GM12878 (cell line): ENCODE data around the gene MYNN. TPM values are rescaled to one million over a fixed set of nuclear protein-coding genes. Genes with fewer than 3 reads are reported as not detected.

Experiments used
- ATAC-seq: fragments of 200-7000 bp; cut with Tn5 transposase; 3 replicates; pipeline ENCODE4 v1.9.1; 2020; ENCODE audit warnings: mild to moderate bottlenecking, moderate library complexity
- BruUV-seq: library from RNA; stranded (reverse); fragments of 400-500 nt; replicated peaks from 2 replicates; lab custom pipeline; 2021; lab: Mats Ljungman, UMichigan
- CTCF ChIA-PET: fragments of 300-600 bp; sonication (Branson Sonifier 250); formaldehyde crosslinking; extraction: SDS; loops from one replicate; lab custom pipeline; 2021; ENCODE audit warnings: inconsistent platforms; lab: Yijun Ruan, JAX
- POLR2A ChIA-PET: fragments of 350-600 bp; formaldehyde crosslinking; extraction: SDS; loops from one replicate; lab custom pipeline; 2021; ENCODE audit warnings: inconsistent platforms; lab: Charles Lee
- RAD21 ChIA-PET: fragments of 300-600 bp; sonication (Branson Sonifier 250); formaldehyde crosslinking; loops from one replicate; lab custom pipeline; 2023; ENCODE audit warnings: antibody characterized with exemption; ENCODE audit not compliant: unreplicated experiment; lab: Charles Lee
- SMC1A ChIA-PET: fragments of 300-600 bp; sonication (Branson Sonifier 250); formaldehyde crosslinking; loops from one replicate; lab custom pipeline; 2023; ENCODE audit not compliant: unreplicated experiment, uncharacterized antibody; lab: Charles Lee
- DNase-seq: peaks from one replicate; pipeline ENCODE4 v3.0.0-alpha.2; 2011; ENCODE audit warnings: low read depth, low spot score
- FAIRE-seq: peaks from 3 replicates; lab custom pipeline; 2011; peaks lifted over from hg19 to GRCh38; lab: Jason Lieb, UNC
- H2AFZ ChIP-seq: 2 replicates; pipeline ENCODE4 v1.6.0; 2011; ENCODE audit warnings: low read depth, low read length, control low read depth; ENCODE audit not compliant: control insufficient read depth
- H3K27ac ChIP-seq: 2 replicates; pipeline ENCODE4 v1.5.1; 2011; ENCODE audit warnings: control low read depth; ENCODE audit not compliant: control insufficient read depth, insufficient read depth
- H3K27me3 ChIP-seq, 2 experiments: replicated peaks in 1 of 2; 2 replicates each; pipeline versions ENCODE4 v1.6.0 to v1.6.1; 2011; ENCODE audit warnings: low read length in 1 of 2; ENCODE audit not compliant: control insufficient read depth in 2 of 2, insufficient read depth in 2 of 2
- H3K36me3 ChIP-seq, 2 experiments: 2 replicates each; pipeline ENCODE4 v1.5.1; 2011; ENCODE audit warnings: low read length in 1 of 2; ENCODE audit not compliant: control insufficient read depth in 2 of 2, insufficient read depth in 2 of 2
- H3K4me1 ChIP-seq: 2 replicates; pipeline ENCODE4 v1.6.1; 2011; ENCODE audit warnings: mild to moderate bottlenecking, low read length, moderate library complexity, mixed read lengths; ENCODE audit not compliant: control insufficient read depth, insufficient read depth
- H3K4me2 ChIP-seq: 2 replicates; pipeline ENCODE4 v1.6.0; 2011; ENCODE audit warnings: control low read depth; ENCODE audit not compliant: control insufficient read depth, insufficient read depth
- H3K4me3 ChIP-seq: fragments of 200-600 bp; sonication (generic); 2 replicates; pipeline ENCODE4 v1.5.1; 2016
- H3K79me2 ChIP-seq: 2 replicates; pipeline ENCODE4 v1.6.0; 2011; ENCODE audit warnings: low read length; ENCODE audit not compliant: control insufficient read depth, insufficient read depth
- H3K9ac ChIP-seq: 2 replicates; pipeline ENCODE4 v1.8.0; 2011; ENCODE audit warnings: low read length, control low read depth, mixed read lengths; ENCODE audit not compliant: control insufficient read depth, insufficient read depth
- H3K9me3 ChIP-seq: replicated peaks from 3 replicates; pipeline ENCODE4 v1.5.1; 2011; ENCODE audit warnings: mild to moderate bottlenecking, low read length; ENCODE audit not compliant: control insufficient read depth, insufficient read depth
- H4K20me1 ChIP-seq: 2 replicates; pipeline ENCODE4 v1.6.0; 2011; ENCODE audit not compliant: control insufficient read depth, insufficient read depth
- BHLHE40 ChIP-seq, 2 experiments: fragments of 450-650 bp in 1 of 2; IDR thresholded peaks; 2 replicates each; pipeline ENCODE4 v1.6.1; 2011 to 2017; ENCODE audit warnings: low read depth in 2 of 2, borderline replicate concordance in 1 of 2, improper control_type of control experiment in 1 of 2, low read length in 1 of 2, mild to moderate bottlenecking in 1 of 2
- BMI1 ChIP-seq: fragments of 450-650 bp; IDR thresholded peaks from 2 replicates; pipeline ENCODE4 v1.6.1; 2016; ENCODE audit warnings: mild to moderate bottlenecking, moderate library complexity, borderline replicate concordance
- CHD2 ChIP-seq: IDR thresholded peaks from 2 replicates; pipeline ENCODE4 v1.6.1; 2011; ENCODE audit warnings: low read depth, low read length, improper control_type of control experiment, borderline replicate concordance
- EGR1 ChIP-seq, 2 experiments: IDR thresholded peaks; 1 replicate in 1 of 2; 2 replicates in 1 of 2; pipeline ENCODE4 v1.6.1; 2011 to 2012; ENCODE audit warnings: low read depth in 2 of 2, low read length in 2 of 2, borderline replicate concordance in 1 of 2, mild to moderate bottlenecking in 1 of 2, moderate library complexity in 1 of 2
- FOXK2 ChIP-seq: fragments of 450-650 bp; IDR thresholded peaks from 2 replicates; pipeline ENCODE4 v1.6.1; 2017; ENCODE audit warnings: mild to moderate bottlenecking, moderate library complexity
- HCFC1 ChIP-seq: fragments of 150-350 bp; IDR thresholded peaks from 2 replicates; pipeline ENCODE4 v1.6.1; 2014; ENCODE audit warnings: low read length
- IRF3 ChIP-seq: fragments of 450-650 bp; IDR thresholded peaks from 2 replicates; pipeline ENCODE4 v1.6.1; 2014; ENCODE audit warnings: mild to moderate bottlenecking
- IRF5 ChIP-seq: fragments of 450-650 bp; IDR thresholded peaks from 2 replicates; pipeline ENCODE4 v1.6.1; 2017; ENCODE audit warnings: borderline replicate concordance
- MXI1 ChIP-seq: fragments of 150-350 bp; IDR thresholded peaks from 2 replicates; pipeline ENCODE4 v1.6.1; 2011; ENCODE audit warnings: low read depth, mild to moderate bottlenecking, inconsistent platforms, low read length, improper control_type of control experiment
- PBX3 ChIP-seq: IDR thresholded peaks from 2 replicates; pipeline ENCODE4 v1.6.1; 2011; ENCODE audit warnings: mild to moderate bottlenecking, low read depth, low read length, moderate library complexity; ENCODE audit not compliant: insufficient replicate concordance
- RB1 ChIP-seq: fragments of 450-650 bp; formaldehyde crosslinking; IDR thresholded peaks from 2 replicates; pipeline ENCODE4 v1.6.1; 2017; ENCODE audit warnings: mild to moderate bottlenecking, borderline replicate concordance
- RUNX3 ChIP-seq: IDR thresholded peaks from 2 replicates; pipeline ENCODE4 v1.6.1; 2012; ENCODE audit warnings: low read length, inconsistent platforms
- SKIL ChIP-seq: fragments of 450-650 bp; IDR thresholded peaks from 2 replicates; pipeline ENCODE4 v1.6.1; 2017; ENCODE audit warnings: mild to moderate bottlenecking, low read depth, inconsistent platforms; ENCODE audit not compliant: poor library complexity, severe bottlenecking
- SREBF2 ChIP-seq: IDR thresholded peaks from 2 replicates; pipeline ENCODE4 v1.6.1; 2012; ENCODE audit warnings: mild to moderate bottlenecking, low read length
- SUPT20H ChIP-seq: IDR thresholded peaks from 2 replicates; pipeline ENCODE4 v1.6.1; 2011; ENCODE audit warnings: low read depth, mild to moderate bottlenecking, low read length, moderate library complexity, borderline replicate concordance; ENCODE audit not compliant: control insufficient read depth
- TARDBP ChIP-seq: IDR thresholded peaks from 2 replicates; pipeline ENCODE4 v1.6.1; 2016; ENCODE audit warnings: borderline replicate concordance
- YBX1 ChIP-seq: fragments of 450-650 bp; IDR thresholded peaks from 2 replicates; pipeline ENCODE4 v1.6.1; 2016; ENCODE audit warnings: antibody characterized with exemption
- YY1 ChIP-seq: IDR thresholded peaks from 2 replicates; pipeline ENCODE4 v1.6.1; 2011; ENCODE audit warnings: low read depth, mild to moderate bottlenecking, low read length
- ZNF622 ChIP-seq: fragments of 450-650 bp; IDR thresholded peaks from 2 replicates; pipeline ENCODE4 v1.6.1; 2017; ENCODE audit warnings: mild to moderate bottlenecking, inconsistent platforms
- ZZZ3 ChIP-seq: IDR thresholded peaks from 2 replicates; pipeline ENCODE4 v1.6.1; 2011; ENCODE audit warnings: low read depth; ENCODE audit not compliant: control insufficient read depth, insufficient read length
- WGBS: methylation state at CpG from one replicate; pipeline ENCODE4 v1.1.6; 2016; ENCODE audit warnings: low lambda C conversion rate; ENCODE audit not compliant: insufficient replicate concordance, insufficient coverage; ENCODE audit errors: missing lambda C conversion rate; 5-methylcytosine and 5-hydroxymethylcytosine counted together
- in situ Hi-C: fragments of 300-500 bp; cut with MboI; formaldehyde crosslinking; loops from 9 replicates; pipeline ENCODE4 v1.14.3; 2018; ENCODE audit warnings: mixed read lengths
- intact Hi-C: fragments of 100-400 bp; cut with micrococcal nuclease; formaldehyde crosslinking; loops from one replicate; pipeline ENCODE4 v1.14.2; 2022; ENCODE audit not compliant: unreplicated experiment
- polyA plus RNA-seq, 11 experiments: library from polyadenylated mRNA; depleted of rRNA in 4 of 11; unstranded in 6 of 11; stranded (reverse) in 5 of 11; fragments of >200 nt; fragmentation: Nextera tagmentation in 4 of 11; fragmentation: Illumina TruSeq in 1 of 11; extraction: Ambion mirVana in 4 of 11; extraction: Trizol in 1 of 11; gene quantifications; 1 replicate in 1 of 11; 2 replicates in 10 of 11; pipeline versions ENCODE4 v1.2.1 to v1.2.3, GENCODE V29; 2011 to 2016; ENCODE audit warnings: inconsistent platforms in 2 of 11, missing spikeins in 2 of 11, low read depth in 1 of 11
- total RNA-seq, 4 experiments: library from RNA; depleted of rRNA in 3 of 4; stranded (reverse); fragments of >200 nt in 3 of 4; fragmentation: Illumina TruSeq in 1 of 4; extraction: Trizol in 1 of 4; gene quantifications; 2 replicates each; pipeline versions ENCODE4 v1.2.1 to v1.2.3, GENCODE V29; 2013 to 2021

Gene MYNN
- total and polyA plus RNA-seq, 10 of the 15 experiments (the other 5 are each of a cell fraction or from before 2014, with no cell fraction given) = 8.8 to 20.5 (median 15.8) TPM

GRCh38 chr3:169818316-169818715, 45.1 kb downstream of the MYNN start:
- H3K79me2 ChIP-seq = no peaks in the 10 kb centered on the region
- peaks cover 6% of the 10 kb centered on the region; the same call in 1 of the 2 replicates for H3K4me1 ChIP-seq
- ChIA-PET CTCF (no interaction called here), SMC1A (interaction anchor here (1.4 kb wide), 1 partner anchor 21 kb away, joined by 3 read pairs; no protein-coding TSS in a partner anchor), POLR2A (no interaction called here), RAD21 (no interaction called here)
- in situ Hi-C loops = no loop called here
- no peak overlapping the region for H3K4me2 ChIP-seq
- H3K4me3 ChIP-seq = no peak overlapping the region
- H4K20me1 ChIP-seq = no peaks in the 10 kb centered on the region
- 47% methylated on average over 2 of the region's 2 CpGs for WGBS
- FAIRE-seq = no peak
- TF ChIP-seq CHD2 = no peak
- TF ChIP-seq FOXK2 = no peak
- no peak for TF ChIP-seq SREBF2
- no peak for TF ChIP-seq IRF5
- TF ChIP-seq PBX3 = no peak
- TF ChIP-seq ZZZ3 = no peak
- TF ChIP-seq YBX1 = no peak
- TF ChIP-seq TARDBP = no peak
- no peak for TF ChIP-seq BHLHE40 (IDR thresholded peaks at IDR 0.05; ENCODE audit: borderline replicate concordance in 1 of 2, low read depth in 2 of 2, low read length in 1 of 2)
- no peak for TF ChIP-seq ZNF622
- TF ChIP-seq SUPT20H = no peak
- TF ChIP-seq BMI1 = no peak
- TF ChIP-seq YY1 = no peak
- no peak for TF ChIP-seq MXI1
- TF ChIP-seq RB1 = no peak
- no peak for TF ChIP-seq SKIL
- TF ChIP-seq HCFC1 = no peak
- no peak for TF ChIP-seq RUNX3
- no peak for TF ChIP-seq IRF3
- TF ChIP-seq EGR1 (IDR thresholded peaks at IDR 0.05; ENCODE audit: borderline replicate concordance in 1 of 2, low read depth in 2 of 2, low read length in 2 of 2) = no peak
- H2AFZ ChIP-seq = no peak overlapping the region
- intact Hi-C loops = no loop called here
- H3K9me3 ChIP-seq = peaks cover 3% of the 10 kb centered on the region; the same call in 1 of the 3 replicates
- ATAC-seq = no peak
- H3K9ac ChIP-seq = no peak overlapping the region
- H3K36me3 ChIP-seq = no peaks in the 10 kb centered on the region
- H3K27me3 ChIP-seq = no peaks in the 10 kb centered on the region; a peak in 1 of 4 replicates
- H3K27ac ChIP-seq = no peak overlapping the region
- DNase-seq = no peak
- no TSS peak for BruUV-seq
